Sigmoid colon (tissue), 7 donors: ENCODE results near the gene MYO3A. TPM values are rescaled to one million over a fixed set of nuclear protein-coding genes. Genes with fewer than 3 reads are reported as not detected.

Source experiments
- DNase-seq: peaks from one replicate; pipeline ENCODE4 v3.0.0-alpha.2; 2019
- H3K27ac ChIP-seq, 4 donors: fragments of 200-600 bp; sonication (generic); one replicate each; pipeline ENCODE4 v1.5.1; 2016 to 2019; ENCODE audit warnings: mild to moderate bottlenecking in 1 of 4
- H3K27me3 ChIP-seq, 3 donors: fragments of 200-600 bp; sonication (generic); one replicate each; pipeline ENCODE4 v1.5.1; 2019; ENCODE audit warnings: mild to moderate bottlenecking in 1 of 3
- H3K36me3 ChIP-seq, 4 donors: fragments of 200-600 bp; sonication (generic); one replicate each; pipeline ENCODE4 v1.5.1; 2016 to 2019
- H3K4me1 ChIP-seq, 4 donors: fragments of 200-600 bp; sonication (generic); one replicate each; pipeline ENCODE4 v1.5.1; 2017 to 2019
- H3K4me3 ChIP-seq, 4 donors: fragments of 200-600 bp; sonication (generic); one replicate each; pipeline ENCODE4 v1.5.1; 2017 to 2019; ENCODE audit warnings: mild to moderate bottlenecking in 2 of 4, moderate library complexity in 1 of 4
- H3K9me3 ChIP-seq, 4 donors: fragments of 200-600 bp in 3 of 4; sonication (generic) in 3 of 4; one replicate each; pipeline versions ENCODE4 v1.5.1 to v1.6.1; 2013 to 2019
- EP300 ChIP-seq, 4 donors: sonication (generic); formaldehyde crosslinking; IDR thresholded peaks; one replicate each; pipeline ENCODE4 v1.6.1; 2017; ENCODE audit warnings: antibody characterized with exemption in 4 of 4
- POLR2A ChIP-seq, 2 donors: fragments of 450-650 bp; IDR thresholded peaks; one replicate each; pipeline ENCODE4 v1.6.1; 2016; ENCODE audit warnings: antibody characterized with exemption in 2 of 2, mild to moderate bottlenecking in 2 of 2, moderate library complexity in 2 of 2
- POLR2AphosphoS5 ChIP-seq, 4 donors: sonication (generic); formaldehyde crosslinking; IDR thresholded peaks; one replicate each; pipeline ENCODE4 v1.6.1; 2017; ENCODE audit warnings: antibody characterized with exemption in 4 of 4
- WGBS, 2 donors: extraction: QIAGEN DNeasy Blood & Tissue Kit; methylation state at CpG; one replicate each; pipeline ENCODE4 v1.1.7; 2013; 5-methylcytosine and 5-hydroxymethylcytosine counted together
- intact Hi-C: fragments of 100-400 bp; cut with DNase I; formaldehyde crosslinking; loops from one replicate; pipeline ENCODE4 v1.15.1; 2023
- polyA plus RNA-seq, 3 donors: library from polyadenylated mRNA; stranded (reverse); fragments of 200-250 nt; gene quantifications; one replicate each; pipeline ENCODE4 v1.2.3, GENCODE V29; 2013
- total RNA-seq, 4 donors: library from RNA; depleted of rRNA; stranded (reverse); fragments of >200 nt; gene quantifications; one replicate each; pipeline ENCODE4 v1.1.0, GENCODE V29; 2016
- TF ChIP-seq, protein P1 (sequence below), 4 experiments: fragments of 450-650 bp in 3 of 4; fragments of 200-600 bp in 1 of 4; IDR thresholded peaks; one replicate each; pipeline ENCODE4 v1.5.1; 2016 to 2019; ENCODE audit warnings: antibody characterized with exemption in 4 of 4, mild to moderate bottlenecking in 3 of 4, moderate library complexity in 2 of 4
- donor health status: healthy with polysubstance abuse.
- donor health status: Bipolar disorder and iron deficiency.
- donor health status: healthy.

Gene MYO3A
- total and polyA plus RNA-seq, 7 donors: 0.33 to 0.71 (median 0.54) TPM; not detected in 4

- Histone ChIP-seq H3K27me3 (peaks cover 37 to 99% (median 73%) of the 10 kb centered on the region in 3 donors), H3K4me3 (peak overlapping the region in 1 of 4 donors; percentile 23)
- TF ChIP-seq EP300 (IDR thresholded peaks at IDR 0.05) (no peak), POLR2AphosphoS5 (IDR thresholded peaks at IDR 0.05) (no peak), POLR2A (IDR thresholded peaks at IDR 0.05) (no peak)
- TF ChIP-seq, protein P1, sequence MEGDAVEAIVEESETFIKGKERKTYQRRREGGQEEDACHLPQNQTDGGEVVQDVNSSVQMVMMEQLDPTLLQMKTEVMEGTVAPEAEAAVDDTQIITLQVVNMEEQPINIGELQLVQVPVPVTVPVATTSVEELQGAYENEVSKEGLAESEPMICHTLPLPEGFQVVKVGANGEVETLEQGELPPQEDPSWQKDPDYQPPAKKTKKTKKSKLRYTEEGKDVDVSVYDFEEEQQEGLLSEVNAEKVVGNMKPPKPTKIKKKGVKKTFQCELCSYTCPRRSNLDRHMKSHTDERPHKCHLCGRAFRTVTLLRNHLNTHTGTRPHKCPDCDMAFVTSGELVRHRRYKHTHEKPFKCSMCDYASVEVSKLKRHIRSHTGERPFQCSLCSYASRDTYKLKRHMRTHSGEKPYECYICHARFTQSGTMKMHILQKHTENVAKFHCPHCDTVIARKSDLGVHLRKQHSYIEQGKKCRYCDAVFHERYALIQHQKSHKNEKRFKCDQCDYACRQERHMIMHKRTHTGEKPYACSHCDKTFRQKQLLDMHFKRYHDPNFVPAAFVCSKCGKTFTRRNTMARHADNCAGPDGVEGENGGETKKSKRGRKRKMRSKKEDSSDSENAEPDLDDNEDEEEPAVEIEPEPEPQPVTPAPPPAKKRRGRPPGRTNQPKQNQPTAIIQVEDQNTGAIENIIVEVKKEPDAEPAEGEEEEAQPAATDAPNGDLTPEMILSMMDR (IDR thresholded peaks at IDR 0.05): no peak
These were observed 281.4 kb downstream of the MYO3A start for GRCh38 chr10:26215396-26215934.

DNA sequence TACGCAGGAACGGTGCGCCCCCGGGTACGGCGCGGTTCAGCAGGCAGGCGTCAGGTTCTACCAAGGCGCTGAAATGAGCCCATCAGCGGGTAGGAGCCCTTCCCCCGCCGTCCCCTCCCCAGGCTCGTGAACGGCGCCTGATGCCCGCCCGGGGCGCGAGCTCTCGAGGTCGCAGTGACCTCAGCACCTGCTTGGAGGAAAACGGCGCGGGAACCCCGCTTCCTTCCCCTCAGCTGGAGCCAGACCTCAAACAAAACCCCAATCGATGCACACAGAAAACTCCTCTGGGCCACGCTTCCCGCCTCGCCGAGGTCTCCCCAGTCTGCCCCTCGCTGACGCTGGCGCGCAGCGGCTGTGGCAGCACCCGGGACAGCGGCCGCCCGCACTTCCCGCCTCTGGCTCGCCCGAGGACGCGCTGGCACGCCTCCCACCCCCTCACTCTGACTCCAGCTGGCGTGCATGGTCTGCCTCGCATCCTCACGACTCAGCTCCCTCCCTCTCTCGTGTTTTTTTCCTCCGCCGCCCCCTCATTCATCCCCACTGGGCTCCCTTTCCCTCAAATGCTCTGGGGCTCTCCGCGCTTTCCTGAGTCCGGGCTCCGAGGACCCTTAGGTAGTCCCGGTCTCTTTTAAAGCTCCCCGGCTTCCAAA is 282.0 kb downstream of the MYO3A start:
- no peak for DNase-seq
- no peak overlapping the region for H3K27ac ChIP-seq
- no peaks in the 10 kb centered on the region for H3K36me3 ChIP-seq
- peak overlapping the region in 2 of 4 donors; percentile 0 to 23 for H3K4me3 ChIP-seq
- intact Hi-C loops: no loop called here
- 1 to 9% methylated on average over 57 of the region's 57 CpGs for WGBS, 2 donors
- no peaks in the 10 kb centered on the region for H3K9me3 ChIP-seq
- peaks cover 0 to 32% (median 28%) of the 10 kb centered on the region in 4 donors for H3K4me1 ChIP-seq
- no peak for TF ChIP-seq EP300 (IDR thresholded peaks at IDR 0.05)
- H3K27me3 ChIP-seq: peaks cover 37 to 99% (median 73%) of the 10 kb centered on the region in 3 donors

More at GRCh38 chr10:26215396-26215934, 281.4 kb downstream of the MYO3A start:
- Histone ChIP-seq H3K9me3 (no peaks in the 10 kb centered on the region), H3K4me1 (peaks cover 0 to 32% (median 28%) of the 10 kb centered on the region in 4 donors), H3K27ac (no peak overlapping the region), H3K36me3 (no peaks in the 10 kb centered on the region)
- DNase-seq: no peak
- WGBS, 2 donors: 2 to 11% methylated on average over 31 of the region's 31 CpGs
- intact Hi-C loops: no loop called here

GRCh38 chr10:26216585-26217395 is 282.8 kb downstream of the MYO3A start, which contains the start of gene GAD2:
Gene GAD2, plus strand, starts transcription at chr10:26216774. Its CDS starts 36 bp downstream, at chr10:26216810.
- DNase-seq: no peak
- no peak within 1 kb of the TSS for H3K27ac ChIP-seq
- 3 to 10% methylated on average over 60 of the region's 60 CpGs for WGBS, 2 donors
- no peaks in the 10 kb centered on the region for H3K9me3 ChIP-seq
- TF ChIP-seq POLR2A (IDR thresholded peaks at IDR 0.05): no peak
- no peak for TF ChIP-seq POLR2AphosphoS5 (IDR thresholded peaks at IDR 0.05)
- TF ChIP-seq EP300 (IDR thresholded peaks at IDR 0.05): no peak
- TF ChIP-seq, protein P1 (IDR thresholded peaks at IDR 0.05): no peak
- no peaks in the 10 kb centered on the region for H3K36me3 ChIP-seq
- peak within 1 kb of the TSS in 2 of 4 donors; percentile 0 to 23 for H3K4me3 ChIP-seq
- H3K4me1 ChIP-seq: peaks cover 0 to 32% (median 28%) of the 10 kb centered on the region in 4 donors
- intact Hi-C loops: no loop called here
- peaks cover 37 to 100% (median 71%) of the 10 kb centered on the region in 3 donors for H3K27me3 ChIP-seq

- peaks cover 37 to 100% (median 67%) of the 10 kb centered on the region in 3 donors for H3K27me3 ChIP-seq
- no peak overlapping the region for H3K4me3 ChIP-seq
- H3K4me1 ChIP-seq: peaks cover 0 to 32% (median 28%) of the 10 kb centered on the region in 4 donors
- H3K36me3 ChIP-seq: no peaks in the 10 kb centered on the region
- no peak overlapping the region for H3K27ac ChIP-seq
- no peak for DNase-seq
- intact Hi-C loops: no loop called here
- TF ChIP-seq EP300 (IDR thresholded peaks at IDR 0.05) (no peak), POLR2AphosphoS5 (IDR thresholded peaks at IDR 0.05) (no peak), POLR2A (IDR thresholded peaks at IDR 0.05) (no peak)
- TF ChIP-seq, protein P1 (IDR thresholded peaks at IDR 0.05): no peak
- no peaks in the 10 kb centered on the region for H3K9me3 ChIP-seq
- WGBS, 2 donors: 2 to 9% methylated on average over 64 of the region's 64 CpGs
These were observed 283.5 kb downstream of the MYO3A start for GRCh38 chr10:26217396-26218086.
